AG09309 (cell line): Measurements from ENCODE around the gene SDR42E1.

ENCODE experiments used
- DNase-seq: peaks from one replicate; pipeline ENCODE4 v3.0.0-alpha.2; 2010; ENCODE audit warnings: low read depth
- H3K4me3 ChIP-seq: 2 replicates; pipeline ENCODE4 v1.5.1; 2011; ENCODE audit warnings: mild to moderate bottlenecking, low read depth, low read length, moderate library complexity; ENCODE audit not compliant: control insufficient read depth
- TF ChIP-seq, protein P1 (sequence below): IDR thresholded peaks from 2 replicates; pipeline ENCODE4 v1.5.1; 2011; ENCODE audit warnings: mild to moderate bottlenecking, low read depth, low read length, inconsistent platforms; ENCODE audit not compliant: insufficient read depth, control insufficient read depth; ENCODE audit errors: missing control alignments

The SDR42E1 gene

DNA sequence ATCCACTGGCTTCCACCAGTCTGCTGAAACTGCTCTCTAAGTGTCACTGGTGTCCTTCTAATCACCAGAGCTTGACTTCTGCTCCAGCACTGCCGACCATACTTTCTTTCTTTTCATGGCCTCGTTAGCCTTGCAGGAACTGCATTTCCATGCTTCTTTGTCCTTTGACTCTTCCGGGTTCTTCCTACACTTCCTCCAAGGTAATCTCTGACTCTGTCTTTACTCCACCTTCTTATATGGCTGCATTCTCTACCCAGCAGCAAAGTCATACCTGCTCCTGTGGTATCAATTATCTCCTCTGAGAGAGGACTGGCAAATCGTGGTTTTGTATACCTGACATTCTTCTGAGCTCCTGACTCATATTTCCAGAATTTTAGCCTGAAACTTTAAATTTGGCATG, 30.3 kb upstream of the SDR42E1 start:
- TF ChIP-seq, protein P1, sequence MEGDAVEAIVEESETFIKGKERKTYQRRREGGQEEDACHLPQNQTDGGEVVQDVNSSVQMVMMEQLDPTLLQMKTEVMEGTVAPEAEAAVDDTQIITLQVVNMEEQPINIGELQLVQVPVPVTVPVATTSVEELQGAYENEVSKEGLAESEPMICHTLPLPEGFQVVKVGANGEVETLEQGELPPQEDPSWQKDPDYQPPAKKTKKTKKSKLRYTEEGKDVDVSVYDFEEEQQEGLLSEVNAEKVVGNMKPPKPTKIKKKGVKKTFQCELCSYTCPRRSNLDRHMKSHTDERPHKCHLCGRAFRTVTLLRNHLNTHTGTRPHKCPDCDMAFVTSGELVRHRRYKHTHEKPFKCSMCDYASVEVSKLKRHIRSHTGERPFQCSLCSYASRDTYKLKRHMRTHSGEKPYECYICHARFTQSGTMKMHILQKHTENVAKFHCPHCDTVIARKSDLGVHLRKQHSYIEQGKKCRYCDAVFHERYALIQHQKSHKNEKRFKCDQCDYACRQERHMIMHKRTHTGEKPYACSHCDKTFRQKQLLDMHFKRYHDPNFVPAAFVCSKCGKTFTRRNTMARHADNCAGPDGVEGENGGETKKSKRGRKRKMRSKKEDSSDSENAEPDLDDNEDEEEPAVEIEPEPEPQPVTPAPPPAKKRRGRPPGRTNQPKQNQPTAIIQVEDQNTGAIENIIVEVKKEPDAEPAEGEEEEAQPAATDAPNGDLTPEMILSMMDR: no peak
- DNase-seq: no peak
- H3K4me3 ChIP-seq: no peak overlapping the region

DNA sequence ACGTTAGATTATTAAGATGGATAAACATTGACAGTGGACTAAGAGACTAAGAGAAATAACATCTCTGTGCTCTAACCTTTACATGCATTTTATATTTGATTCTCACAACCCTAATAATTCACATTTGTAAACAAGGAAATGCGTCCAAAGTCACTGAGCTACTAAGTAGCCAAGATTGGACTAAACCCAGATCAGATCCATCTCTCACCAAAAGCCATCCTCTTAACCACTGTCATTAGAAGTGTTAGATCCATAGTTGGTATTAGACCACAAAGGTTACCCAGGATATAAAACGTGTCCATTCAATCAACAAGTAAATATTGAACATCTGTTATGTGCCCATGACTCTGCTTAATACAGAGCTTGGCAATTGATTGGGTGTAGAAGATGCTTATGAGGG, 29.0 kb upstream of the SDR42E1 start:
- no peak for DNase-seq
- no peak overlapping the region for H3K4me3 ChIP-seq
- TF ChIP-seq, protein P1: no peak

DNA sequence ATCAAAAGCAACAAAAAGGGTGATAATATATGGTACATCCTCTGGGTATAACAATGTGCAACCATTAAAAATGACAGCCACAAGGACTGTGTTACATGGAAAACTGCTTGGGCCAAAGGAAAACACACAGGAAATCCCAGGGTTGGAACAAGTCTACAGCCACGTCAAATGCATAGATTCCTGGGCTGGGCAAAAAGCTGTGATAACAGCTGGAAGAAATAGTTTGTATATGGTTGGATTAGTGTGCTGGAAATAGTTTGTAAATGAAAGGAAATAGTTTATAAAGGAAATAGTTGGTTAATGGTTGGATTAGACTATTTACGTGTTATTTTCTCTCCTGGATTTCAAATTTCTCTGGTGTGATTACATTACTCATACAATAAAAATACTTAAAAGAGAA, 26.4 kb upstream of the SDR42E1 start:
- TF ChIP-seq, protein P1: no peak
- H3K4me3 ChIP-seq: no peak overlapping the region
- no peak for DNase-seq

DNA sequence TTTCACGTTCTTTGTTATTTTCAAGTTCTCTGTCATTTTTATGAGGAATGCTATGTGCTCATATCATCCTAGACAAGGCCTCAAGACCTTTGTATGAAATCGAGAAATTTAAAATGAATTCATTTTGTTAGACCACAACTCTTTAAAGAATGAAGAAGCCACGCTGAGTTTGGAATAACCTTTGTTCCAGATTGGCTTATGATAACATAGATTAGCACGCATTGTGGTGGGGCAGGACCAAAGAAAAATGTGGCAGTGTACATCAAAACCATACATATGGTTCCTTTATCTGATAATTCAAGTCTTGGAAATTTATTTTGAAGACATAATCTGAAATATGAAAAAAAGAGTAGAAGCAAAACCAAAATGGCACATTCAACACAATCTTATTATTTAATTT, 26.0 kb upstream of the SDR42E1 start:
- TF ChIP-seq, protein P1: no peak
- no peak overlapping the region for H3K4me3 ChIP-seq
- no peak for DNase-seq

DNA sequence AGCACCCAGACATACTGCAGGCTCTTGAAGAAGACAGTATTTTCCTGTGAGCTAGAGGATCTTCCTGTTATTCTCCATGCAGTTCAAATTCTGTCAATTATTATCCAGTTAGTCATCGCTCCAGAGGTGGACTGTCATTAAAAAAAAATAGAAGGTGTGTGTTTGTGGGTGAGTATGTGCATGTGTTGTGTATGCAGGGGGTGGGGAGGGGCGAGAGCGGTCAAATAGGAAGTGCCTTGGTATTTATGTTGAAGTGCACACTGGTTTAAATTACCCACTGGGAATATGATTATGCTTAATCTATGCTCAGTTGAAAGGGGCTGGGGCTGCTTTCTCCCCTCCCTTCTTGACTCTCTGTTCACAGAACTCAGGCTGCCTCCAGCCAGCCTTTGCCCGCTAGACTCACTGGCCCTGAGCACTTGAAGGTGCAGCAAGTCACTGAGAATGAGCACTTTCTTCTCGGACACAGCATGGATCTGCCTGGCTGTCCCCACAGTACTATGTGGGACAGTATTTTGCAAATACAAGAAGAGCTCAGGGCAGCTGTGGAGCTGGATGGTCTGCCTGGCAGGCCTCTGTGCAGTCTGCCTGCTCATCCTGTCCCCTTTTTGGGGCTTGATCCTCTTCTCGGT, 23.8 kb upstream of the SDR42E1 start, which contains the start of gene HSD17B2:
Gene HSD17B2, plus strand, starts transcription at position 273 of the 632 bp plus-strand sequence. Its CDS starts 172 bp downstream, at position 445.
- DNase-seq: no peak
- no peak within 1 kb of the TSS for H3K4me3 ChIP-seq
- TF ChIP-seq, protein P1: no peak

DNA sequence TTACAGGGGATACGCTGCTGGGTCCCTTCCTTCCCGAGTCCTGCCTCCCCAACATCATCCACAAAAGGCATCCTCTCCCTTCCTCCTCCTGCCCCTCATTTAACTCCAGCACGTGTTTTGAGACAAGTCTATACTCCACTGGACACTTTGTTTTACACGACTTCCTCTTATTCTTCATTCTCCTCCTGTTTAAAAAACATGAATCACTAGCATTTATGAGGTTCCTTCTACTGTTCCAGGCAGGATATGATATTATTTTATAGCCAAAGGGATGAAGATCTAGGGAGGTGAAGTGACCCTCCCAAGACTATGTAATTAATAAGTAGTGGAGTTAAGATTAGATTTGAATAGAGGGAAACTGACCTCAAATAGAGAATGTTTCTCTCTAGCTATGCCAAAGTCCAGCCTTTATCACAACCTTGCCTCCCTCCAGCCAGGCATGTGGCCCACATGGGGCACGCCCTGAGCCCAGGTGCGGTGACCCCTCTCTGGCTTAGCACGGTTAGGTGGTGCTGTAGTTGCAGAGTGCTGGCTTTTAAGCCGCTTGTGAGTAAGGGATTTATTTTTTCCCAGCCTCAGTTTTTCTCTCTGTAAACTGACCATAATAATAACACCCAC, 22.5 kb upstream of the SDR42E1 start:
- TF ChIP-seq, protein P1: no peak
- DNase-seq: no peak
- no peak overlapping the region for H3K4me3 ChIP-seq
